ENCODE results near the gene GNAI3.

Gene GNAI3

GRCh38 chr1:109503935-109504334, 44.5 kb upstream of the GNAI3 start:
- DNase-seq (ENCODE audit: low read depth): no peak
- H3K4me3 ChIP-seq (ENCODE audit: control insufficient read depth, low read depth, low read length): no peak overlapping the region
- TF ChIP-seq CTCF (conservative IDR thresholded peaks at IDR 0.05; ENCODE audit: control insufficient read depth, insufficient read depth, low read depth, low read length): no peak

GRCh38 chr1:109504974-109505373, 43.4 kb upstream of the GNAI3 start:
- DNase-seq (ENCODE audit: low read depth): no peak
- no peak for TF ChIP-seq CTCF (conservative IDR thresholded peaks at IDR 0.05; ENCODE audit: control insufficient read depth, insufficient read depth, low read depth, low read length)
- no peak overlapping the region for H3K4me3 ChIP-seq (ENCODE audit: control insufficient read depth, low read depth, low read length)

GRCh38 chr1:109508001-109508872, 40.2 kb upstream of the GNAI3 start:
- no peak overlapping the region for H3K4me3 ChIP-seq (ENCODE audit: control insufficient read depth, low read depth, low read length)

GRCh38 chr1:109508873-109509175, 39.6 kb upstream of the GNAI3 start:
- no peak for DNase-seq (ENCODE audit: low read depth)
- no peak for TF ChIP-seq CTCF (conservative IDR thresholded peaks at IDR 0.05; ENCODE audit: control insufficient read depth, insufficient read depth, low read depth, low read length)
- no peak overlapping the region for H3K4me3 ChIP-seq (ENCODE audit: control insufficient read depth, low read depth, low read length)

More at GRCh38 chr1:109508001-109508872, 40.2 kb upstream of the GNAI3 start:
- DNase-seq (ENCODE audit: low read depth): no peak
- no peak for TF ChIP-seq CTCF (conservative IDR thresholded peaks at IDR 0.05; ENCODE audit: control insufficient read depth, insufficient read depth, low read depth, low read length)

- peak; percentile 22 for DNase-seq (ENCODE audit: low read depth)
- peak within 1 kb of the TSS; percentile 64 for H3K4me3 ChIP-seq (ENCODE audit: control insufficient read depth, low read depth, low read length)
- TF ChIP-seq CTCF (conservative IDR thresholded peaks at IDR 0.05; ENCODE audit: control insufficient read depth, insufficient read depth, low read depth, low read length): no peak
Observed at GRCh38 chr1:109509176-109510134, 39.0 kb upstream of the GNAI3 start, which contains the start of gene AMIGO1. Gene AMIGO1 (minus strand): TSS chr1:109509727. CDS start chr1:109508912, 815 bp downstream.

- DNase-seq (ENCODE audit: low read depth): no peak
- TF ChIP-seq CTCF (conservative IDR thresholded peaks at IDR 0.05; ENCODE audit: control insufficient read depth, insufficient read depth, low read depth, low read length): no peak
- H3K4me3 ChIP-seq (ENCODE audit: control insufficient read depth, low read depth, low read length): no peak overlapping the region
Observed at GRCh38 chr1:109513110-109513710, 35.2 kb upstream of the GNAI3 start.

All from fibroblast of mammary gland (primary cell).